Thoracic aorta (tissue), 2 donors: ENCODE measurements around the gene SLC18B1. TPM values are rescaled to one million over a fixed set of nuclear protein-coding genes. Genes with fewer than 3 reads are reported as not detected.

Experiments
- ATAC-seq: fragments of 150-250 bp; one replicate; pipeline ENCODE4 v1.8.0; 2017; ENCODE audit warnings: low read depth; ENCODE audit not compliant: insufficient number of reproducible peaks, low FRiP score
- DNase-seq: peaks from one replicate; pipeline ENCODE4 v3.0.0-alpha.2; 2020; ENCODE audit warnings: low spot score
- H3K27ac ChIP-seq, 2 donors: fragments of 200-600 bp; sonication (generic); 1 replicate in 1 of 2; 2 replicates in 1 of 2; pipeline ENCODE4 v1.5.1; 2016; ENCODE audit warnings: mild to moderate bottlenecking in 2 of 2, moderate library complexity in 2 of 2
- H3K27me3 ChIP-seq: fragments of 200-600 bp; sonication (generic); replicated peaks from 2 replicates; pipeline ENCODE4 v1.6.0; 2016; ENCODE audit warnings: mild to moderate bottlenecking; ENCODE audit not compliant: insufficient read depth
- H3K36me3 ChIP-seq: fragments of 200-600 bp; sonication (generic); one replicate; pipeline ENCODE4 v1.5.1; 2016
- H3K4me1 ChIP-seq, 2 donors: fragments of 200-600 bp; sonication (generic); 1 replicate in 1 of 2; 2 replicates in 1 of 2; pipeline versions ENCODE4 v1.5.1 to v1.6.0; 2016; ENCODE audit warnings: low read depth in 2 of 2, mild to moderate bottlenecking in 1 of 2; ENCODE audit not compliant: control insufficient read depth in 1 of 2
- H3K4me3 ChIP-seq: fragments of 200-600 bp; sonication (generic); 2 replicates; pipeline ENCODE4 v1.5.1; 2016; ENCODE audit warnings: mild to moderate bottlenecking
- H3K9me3 ChIP-seq: fragments of 200-600 bp; sonication (generic); 2 replicates; pipeline ENCODE4 v1.5.1; 2016
- CTCF ChIP-seq: fragments of 200-600 bp; sonication (generic); IDR thresholded peaks from one replicate; pipeline ENCODE4 v1.5.1; 2019; ENCODE audit warnings: antibody characterized with exemption
- total RNA-seq, 2 donors: library from RNA; depleted of rRNA; stranded (reverse); fragments of >200 nt; gene quantifications; one replicate each; pipeline versions ENCODE4 v1.1.0 to v1.2.3, GENCODE V29; 2016

The SLC18B1 gene
- total RNA-seq, 2 donors from 2014 or later: 3.9 to 6.1 TPM

DNA sequence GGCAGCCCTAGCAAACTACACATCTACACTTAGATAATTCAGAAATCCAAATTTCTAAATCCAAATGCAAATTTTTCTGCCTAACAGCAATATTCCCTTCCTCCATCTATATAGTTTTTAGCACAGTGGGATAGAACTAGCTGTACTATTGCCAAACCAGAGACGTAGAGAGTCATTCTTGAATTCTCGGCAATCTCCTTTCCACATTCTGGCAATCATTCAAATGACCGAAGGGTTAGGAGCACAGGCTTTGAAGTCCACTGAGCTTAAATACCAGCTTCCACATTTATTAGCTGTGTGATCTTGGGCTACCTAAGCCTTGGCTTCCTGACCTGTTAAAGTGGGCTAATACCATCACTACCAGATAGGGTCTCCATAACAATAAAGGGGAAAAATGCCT is 12.8 kb upstream of the SLC18B1 start:
- no peak for DNase-seq
- H3K9me3 ChIP-seq: no peaks in the 10 kb centered on the region

GRCh38 chr6:132805548-132805947 is 7.1 kb upstream of the SLC18B1 start:
- H3K4me3 ChIP-seq: no peak overlapping the region
- H3K27me3 ChIP-seq: no peaks in the 10 kb centered on the region
- H3K9me3 ChIP-seq: peaks cover 5% of the 10 kb centered on the region
- H3K27ac ChIP-seq: no peak overlapping the region
- no peaks in the 10 kb centered on the region for H3K4me1 ChIP-seq
- DNase-seq (no peak), ATAC-seq (no peak)
- TF ChIP-seq CTCF: no peak
- no peaks in the 10 kb centered on the region for H3K36me3 ChIP-seq

More for the DNA sequence above, 12.8 kb upstream of the SLC18B1 start:
- Histone ChIP-seq H3K4me1 (peaks cover 18 to 20% of the 10 kb centered on the region in 2 donors), H3K4me3 (no peak overlapping the region), H3K27ac (no peak overlapping the region), H3K27me3 (no peaks in the 10 kb centered on the region), H3K36me3 (peaks cover 4% of the 10 kb centered on the region)
- ATAC-seq: no peak
- no peak for TF ChIP-seq CTCF

DNA sequence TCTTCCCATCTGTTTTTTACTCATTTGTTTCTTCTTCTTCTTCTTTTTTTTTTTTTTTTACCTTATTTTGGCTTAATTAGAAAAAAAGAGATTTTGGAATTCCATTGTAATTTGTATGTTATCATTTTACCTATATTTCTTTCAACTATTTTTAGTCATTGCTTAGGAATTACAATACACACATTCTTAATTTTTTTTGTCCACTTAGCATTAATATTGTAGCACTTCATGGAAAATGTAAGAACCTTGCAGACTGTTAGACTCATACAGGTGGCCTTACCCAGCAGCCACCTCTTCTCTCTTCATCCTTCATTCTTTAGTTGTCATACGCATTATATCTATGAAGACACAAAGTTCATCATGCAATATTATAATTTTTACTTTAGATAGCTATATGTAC is 5.8 kb upstream of the SLC18B1 start:
- H3K9me3 ChIP-seq: peaks cover 5% of the 10 kb centered on the region
- TF ChIP-seq CTCF: no peak
- DNase-seq: no peak
- H3K27ac ChIP-seq: no peak overlapping the region
- no peaks in the 10 kb centered on the region for H3K4me1 ChIP-seq
- H3K36me3 ChIP-seq: no peaks in the 10 kb centered on the region
- H3K4me3 ChIP-seq: no peak overlapping the region
- H3K27me3 ChIP-seq: no peaks in the 10 kb centered on the region
- ATAC-seq: no peak

GRCh38 chr6:132800656-132801055 is 2.2 kb upstream of the SLC18B1 start:
- H3K4me3 ChIP-seq: no peak overlapping the region

GRCh38 chr6:132798869-132799538 is 567 bp upstream of the SLC18B1 start:
- Histone ChIP-seq H3K4me3 (no peak overlapping the region), H3K9me3 (no peaks in the 10 kb centered on the region), H3K27me3 (no peaks in the 10 kb centered on the region), H3K27ac (peak overlapping the region in 1 of 2 donors; percentile 28), H3K36me3 (no peaks in the 10 kb centered on the region), H3K4me1 (no peaks in the 10 kb centered on the region)
- peak; percentile 53 for TF ChIP-seq CTCF
- DNase-seq (no peak), ATAC-seq (peak; percentile 37)

More at GRCh38 chr6:132800656-132801055, 2.2 kb upstream of the SLC18B1 start:
- Histone ChIP-seq H3K4me1 (no peaks in the 10 kb centered on the region), H3K36me3 (no peaks in the 10 kb centered on the region), H3K27me3 (no peaks in the 10 kb centered on the region), H3K27ac (no peak overlapping the region), H3K9me3 (peaks cover 5% of the 10 kb centered on the region)
- no peak for DNase-seq
- TF ChIP-seq CTCF: no peak
- no peak for ATAC-seq
